GM19455 (cell line): Measurements from ENCODE around the gene SYNGR1.
"Not testable (repeated sequence)": the region's sequence is repeated elsewhere in the genome, so short reads cannot be mapped to it uniquely, and the experiment has no call there.

Experiments used
- ATAC-seq: cut with Tn5 transposase; IDR thresholded peaks from one replicate; pipeline ENCODE4 v1.9.1; 2021; ENCODE audit not compliant: unreplicated experiment

SYNGR1 gene

DNA sequence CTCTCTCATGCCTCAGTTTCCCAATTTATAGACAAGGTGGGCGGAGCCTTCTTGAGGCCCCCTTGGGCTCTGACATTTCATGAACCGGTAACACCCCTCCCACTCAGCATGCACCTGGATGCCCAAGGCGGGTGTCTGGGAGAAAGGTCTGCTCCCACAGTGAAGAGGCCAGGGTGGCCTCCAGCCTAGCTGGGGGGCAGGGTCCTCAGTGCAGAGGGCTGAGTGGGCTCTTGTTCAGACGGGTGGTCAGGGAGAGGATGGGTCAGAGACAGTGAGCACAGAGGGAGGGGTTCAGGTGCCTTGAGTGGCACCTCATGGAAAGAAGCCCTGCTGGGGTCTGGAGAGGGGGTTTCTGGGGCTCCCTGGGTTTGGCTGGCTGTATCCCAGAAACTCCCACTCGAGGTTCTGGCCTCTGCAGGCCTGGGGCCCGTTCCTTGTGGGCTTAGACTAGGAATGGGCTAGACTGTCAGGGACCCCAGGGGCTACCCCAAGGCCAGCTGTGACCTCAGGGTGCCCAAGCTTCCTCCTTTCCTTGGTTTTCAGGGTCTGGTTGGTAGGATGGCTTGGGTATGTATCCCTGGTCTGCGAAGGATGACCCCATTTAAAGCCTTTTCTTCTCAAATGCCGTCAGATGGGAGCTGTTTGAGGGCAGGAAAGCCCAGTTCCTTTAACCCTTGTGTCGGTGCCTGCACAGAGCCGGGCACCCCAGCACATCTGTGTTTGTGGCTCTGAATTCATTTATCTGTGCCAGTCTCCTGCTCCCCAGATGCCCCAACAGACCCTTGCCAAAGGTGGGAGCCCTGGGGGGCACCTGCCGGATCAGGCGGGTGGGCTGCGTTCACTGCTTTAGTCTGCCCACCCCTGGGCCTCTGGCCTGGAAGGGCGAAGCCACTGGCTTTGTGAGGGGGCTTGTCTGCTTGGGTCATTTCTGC is 1.2 kb downstream of the SYNGR1 start:
- no peak for ATAC-seq

DNA sequence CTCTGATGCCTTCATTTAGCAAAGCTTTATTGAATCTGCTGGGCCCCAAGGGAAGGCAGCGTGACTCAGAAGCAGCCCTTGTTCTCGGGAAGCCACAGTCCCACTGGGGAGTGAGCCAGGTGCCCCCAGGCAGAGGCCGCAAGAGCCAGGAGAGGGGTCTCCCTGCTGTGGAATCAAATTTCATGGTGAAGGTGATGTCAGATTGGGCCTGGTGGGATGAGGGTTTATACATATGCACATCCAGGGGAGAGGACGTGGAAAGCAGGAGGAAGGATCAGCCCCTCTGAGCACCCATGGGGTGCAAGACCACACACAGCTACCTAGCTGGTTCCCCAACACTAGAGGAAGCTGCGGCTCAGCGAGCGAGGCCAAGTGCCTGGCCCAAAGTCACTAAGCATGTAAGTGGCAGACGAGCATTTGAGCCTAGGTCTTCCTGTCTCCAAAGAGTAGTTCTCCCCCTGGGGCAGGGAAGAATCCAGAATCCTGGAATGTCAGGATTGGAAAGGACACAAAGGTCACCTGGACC is 2.0 kb downstream of the SYNGR1 start:
- no peak for ATAC-seq

DNA sequence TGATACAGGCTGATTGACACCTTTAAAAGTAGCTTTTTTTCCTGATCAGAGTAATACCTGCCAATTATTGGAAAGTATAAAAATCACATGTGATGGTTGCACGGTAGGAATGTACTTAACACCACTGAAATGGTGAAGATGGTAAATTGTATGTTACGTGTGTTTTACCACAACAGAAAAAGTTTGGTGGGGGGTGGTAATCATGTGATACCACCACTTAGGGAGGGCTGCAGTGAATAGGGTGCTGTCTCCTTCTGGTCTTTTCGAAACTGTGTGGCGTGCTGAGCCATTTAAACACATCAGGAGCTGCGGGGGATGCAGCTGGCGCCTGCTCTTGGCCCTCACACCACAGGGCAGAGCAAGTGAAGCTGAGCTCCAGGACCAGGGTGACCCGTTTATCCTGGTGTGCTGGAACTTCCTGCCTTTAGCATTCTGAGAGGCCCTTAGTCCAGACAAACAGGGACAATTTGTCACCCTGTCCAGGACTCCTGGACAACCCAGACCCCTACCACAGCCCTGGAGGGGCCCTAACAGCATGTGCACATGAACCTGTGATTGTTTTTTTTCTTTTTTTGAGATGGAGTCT is 2.6 kb downstream of the SYNGR1 start:
- no peak for ATAC-seq

DNA sequence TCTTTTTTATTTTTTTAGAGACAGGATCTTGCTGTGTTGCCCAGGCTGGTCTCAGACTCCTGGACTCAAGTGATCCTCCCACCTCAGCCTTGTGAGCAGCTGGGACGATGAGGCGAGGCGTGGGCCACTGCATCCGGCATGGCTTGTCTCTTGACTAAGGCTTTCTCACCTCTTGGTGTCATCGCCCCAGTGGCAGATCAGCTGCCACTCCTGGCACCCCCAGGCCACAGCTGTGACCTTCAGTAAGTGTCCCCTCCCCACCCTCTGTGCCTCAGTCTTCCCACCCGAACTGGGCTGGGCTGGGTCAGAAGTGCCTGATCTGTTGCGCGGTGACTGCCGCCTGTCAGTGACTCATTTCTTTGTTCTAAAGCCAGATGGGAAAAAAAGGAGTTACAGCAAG is 3.6 kb downstream of the SYNGR1 start:
- no peak for ATAC-seq

DNA sequence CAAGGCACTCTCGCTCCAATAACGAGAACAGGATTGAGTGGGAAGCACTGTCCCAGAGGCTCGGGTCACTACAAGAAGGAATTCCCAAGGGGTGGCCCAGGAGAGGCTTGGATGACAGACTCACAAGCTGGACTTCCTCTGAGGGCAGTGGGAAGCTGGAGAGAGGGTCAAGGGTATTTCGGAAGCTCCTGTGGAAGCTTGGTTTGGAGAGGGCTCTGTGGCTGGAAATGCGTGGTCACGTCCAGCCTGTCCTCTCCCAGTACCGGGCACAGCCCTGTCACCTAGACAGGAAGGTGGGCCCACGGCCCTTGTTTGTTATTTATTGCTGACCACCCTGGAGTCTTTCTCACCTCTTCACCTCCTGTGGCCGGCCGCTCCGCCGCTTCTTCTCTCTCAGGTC is 5.3 kb downstream of the SYNGR1 start:
- ATAC-seq = no peak

DNA sequence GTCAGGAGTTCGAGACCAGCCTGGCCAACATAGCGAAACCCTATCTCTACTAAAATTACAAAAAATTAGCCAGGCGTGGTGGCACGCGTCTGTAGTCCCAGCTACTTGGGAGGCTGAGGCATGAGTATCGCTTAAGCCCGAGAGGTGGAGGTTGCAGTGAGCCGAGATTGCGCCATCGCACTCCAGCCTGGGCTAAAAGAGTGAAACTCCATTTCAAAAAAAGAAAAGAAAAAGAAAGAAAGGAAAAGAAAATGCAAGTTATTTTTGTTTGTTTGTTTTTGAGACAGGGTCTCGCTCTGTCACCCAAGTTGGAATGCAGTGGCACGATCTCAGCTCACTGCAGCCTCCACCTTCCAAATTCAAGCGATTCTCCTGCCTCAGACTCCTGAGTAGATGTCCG is 6.0 kb downstream of the SYNGR1 start:
- not testable (repeated sequence) for ATAC-seq

DNA sequence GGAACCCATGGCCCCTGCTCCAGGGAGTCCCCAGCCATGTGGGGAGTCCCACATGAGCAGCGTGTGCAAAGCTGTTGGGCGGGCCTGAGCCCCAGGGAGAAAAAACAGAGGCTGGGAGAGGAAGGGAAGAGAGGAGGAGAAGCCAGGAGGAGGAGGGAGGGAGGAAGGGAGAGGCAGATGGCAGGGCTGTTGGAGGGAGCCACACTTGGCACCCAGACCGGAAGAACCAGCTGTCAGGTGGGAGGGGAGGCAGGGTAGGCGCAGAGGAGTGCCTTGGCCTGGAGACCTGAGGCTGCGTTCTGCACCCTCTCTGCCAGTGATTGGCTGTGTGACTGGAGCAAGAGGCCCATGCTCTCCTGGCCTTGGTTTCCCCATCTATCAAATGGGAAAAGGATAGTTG is 6.7 kb downstream of the SYNGR1 start:
- no peak for ATAC-seq

DNA sequence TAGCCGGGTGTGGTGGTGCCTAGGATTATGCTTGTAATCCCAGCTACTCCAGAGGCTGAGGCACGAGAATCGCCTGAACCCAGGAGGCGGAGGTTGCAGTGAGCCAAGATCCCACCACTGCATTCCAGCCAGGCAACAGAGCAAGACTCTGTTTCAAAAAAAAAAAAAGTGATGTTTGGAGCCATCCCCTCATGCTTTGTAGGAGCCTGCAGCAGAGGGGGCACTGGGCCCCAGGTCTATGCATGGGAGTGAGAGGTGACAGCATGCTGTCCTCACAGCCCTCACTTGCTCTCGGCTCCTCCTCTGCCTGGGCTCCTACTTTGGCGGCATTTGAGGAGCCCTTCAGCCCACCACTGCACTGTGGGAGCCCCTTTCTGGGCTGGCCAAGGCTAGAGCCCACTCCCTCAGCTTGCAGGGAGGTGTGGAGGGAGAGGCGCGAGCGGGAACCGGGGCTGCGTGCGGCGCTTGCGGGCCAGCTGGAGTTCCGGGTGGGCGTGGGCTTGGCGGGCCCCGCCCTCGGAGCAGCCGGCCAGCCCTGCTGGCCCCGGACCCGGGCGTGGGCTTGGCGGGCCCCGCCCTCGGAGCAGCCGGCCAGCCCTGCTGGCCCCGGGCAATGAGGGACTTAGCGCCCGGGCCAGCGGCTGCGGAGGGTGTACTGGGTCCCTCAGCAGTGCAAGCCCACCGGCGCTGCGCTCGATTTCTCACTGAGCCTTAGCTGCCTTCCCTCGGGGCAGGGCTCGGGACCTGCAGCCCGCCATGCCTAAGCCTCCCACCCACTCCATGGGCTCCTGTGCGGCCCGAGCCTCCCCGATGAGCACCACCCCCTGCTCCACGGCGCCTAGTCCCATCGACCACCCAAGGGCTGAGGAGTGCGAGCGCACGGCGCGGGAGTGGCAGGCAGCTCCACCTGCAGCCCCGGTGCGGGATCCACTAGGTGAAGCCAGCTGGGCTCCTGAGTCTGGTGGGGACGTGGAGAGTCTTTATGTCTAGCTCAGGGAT is 7.6 kb downstream of the SYNGR1 start:
- ATAC-seq = not testable (repeated sequence)

DNA sequence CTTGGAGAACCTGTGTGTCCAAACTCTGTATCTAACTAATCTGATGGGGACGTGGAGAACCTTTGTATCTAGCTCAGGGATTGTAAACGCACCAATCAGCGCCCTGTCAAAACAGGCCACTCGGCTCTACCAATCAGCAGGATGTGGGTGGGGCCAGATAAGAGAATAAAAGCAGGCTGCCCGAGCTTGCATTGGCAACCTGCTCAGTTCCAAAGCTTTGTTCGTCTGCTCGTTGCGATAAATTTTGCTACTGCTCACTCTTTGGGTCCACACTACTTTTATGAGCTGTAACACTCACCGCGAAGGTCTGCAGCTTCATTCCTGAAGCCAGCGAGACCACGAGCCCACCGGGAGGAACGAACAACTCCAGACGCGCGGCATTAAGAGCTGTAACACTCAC is 8.4 kb downstream of the SYNGR1 start:
- not testable (repeated sequence) for ATAC-seq

DNA sequence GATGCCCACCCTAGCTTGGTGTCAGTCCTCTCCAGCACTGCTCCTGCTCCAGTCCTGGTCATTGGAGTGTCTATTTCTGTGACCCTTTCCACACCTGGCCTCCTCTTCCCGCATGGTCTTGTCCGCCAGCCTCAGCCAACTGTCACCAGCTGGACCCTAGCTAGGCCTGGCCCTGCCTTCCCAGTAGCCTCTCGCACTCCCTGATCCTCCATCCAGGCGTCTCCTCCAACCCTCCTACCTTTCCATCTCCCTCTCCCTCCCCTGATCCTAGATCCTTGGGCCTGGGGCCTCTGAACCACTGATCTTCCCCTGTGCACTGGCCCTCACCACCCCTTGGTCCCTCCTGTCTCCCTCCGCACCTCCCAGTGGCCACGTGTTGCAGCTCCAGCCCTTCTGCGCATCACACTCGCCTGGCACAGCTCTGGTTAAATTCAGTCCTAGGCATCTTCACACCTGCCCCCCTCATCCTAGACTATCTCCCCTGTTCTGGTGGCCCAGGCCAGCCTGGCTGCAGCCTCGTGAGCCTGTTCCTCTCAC is 9.9 kb downstream of the SYNGR1 start:
- no peak for ATAC-seq

DNA sequence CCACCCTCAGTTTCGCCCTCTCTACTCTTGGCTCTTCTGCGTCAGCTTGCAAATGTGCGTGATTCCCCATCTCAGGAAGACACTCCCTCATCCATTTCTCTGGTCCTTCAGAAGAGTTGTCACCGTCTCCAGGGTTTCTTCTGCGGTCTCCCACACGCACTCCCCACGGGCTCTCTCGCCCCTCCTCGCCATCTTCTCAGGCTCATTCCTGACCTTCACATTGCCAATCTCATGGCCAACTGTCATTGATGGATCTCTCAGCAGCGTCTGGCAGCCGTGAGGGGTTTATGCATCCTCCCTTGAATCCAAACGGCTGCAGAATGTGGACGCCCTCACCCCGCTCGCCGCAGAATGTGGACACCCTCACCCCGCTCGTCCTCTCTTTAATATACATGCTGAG is 10.5 kb downstream of the SYNGR1 start:
- no peak for ATAC-seq

DNA sequence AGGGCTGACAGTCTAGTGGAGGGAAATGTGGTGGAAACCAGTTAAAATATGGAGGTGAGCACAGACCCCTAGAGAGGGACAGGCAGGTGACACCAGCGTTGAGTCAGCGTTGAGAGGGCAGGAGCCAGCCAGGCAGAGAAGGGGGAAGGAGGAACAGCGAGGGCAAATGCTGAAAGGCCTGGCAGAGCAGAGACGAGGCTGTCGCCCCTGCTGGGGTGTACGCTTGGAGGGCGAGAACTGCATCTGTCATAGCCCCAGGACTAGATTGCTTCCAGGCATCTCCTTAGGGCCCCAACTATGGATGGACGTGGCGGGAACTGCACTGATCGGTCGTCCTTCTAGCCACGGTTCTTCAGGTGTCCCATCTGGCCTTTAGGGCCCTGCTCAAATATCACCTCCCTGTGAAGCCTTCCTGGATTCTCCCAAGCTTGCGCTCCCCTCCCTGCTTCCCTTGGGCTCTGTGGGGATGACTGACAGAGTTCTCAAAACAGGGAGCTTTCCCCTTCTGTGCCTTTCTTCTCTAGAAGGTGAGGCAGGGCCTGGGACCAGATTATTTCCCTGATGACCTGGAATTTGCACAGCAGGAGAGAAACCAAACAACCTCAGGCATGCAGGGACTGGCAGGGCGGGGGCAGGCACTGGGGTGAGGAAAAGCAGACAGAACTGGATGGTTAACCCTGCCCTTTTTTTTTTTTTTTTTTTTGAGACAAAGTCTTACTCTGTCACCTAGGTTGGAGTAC is 11.1 kb downstream of the SYNGR1 start:
- ATAC-seq = no peak

DNA sequence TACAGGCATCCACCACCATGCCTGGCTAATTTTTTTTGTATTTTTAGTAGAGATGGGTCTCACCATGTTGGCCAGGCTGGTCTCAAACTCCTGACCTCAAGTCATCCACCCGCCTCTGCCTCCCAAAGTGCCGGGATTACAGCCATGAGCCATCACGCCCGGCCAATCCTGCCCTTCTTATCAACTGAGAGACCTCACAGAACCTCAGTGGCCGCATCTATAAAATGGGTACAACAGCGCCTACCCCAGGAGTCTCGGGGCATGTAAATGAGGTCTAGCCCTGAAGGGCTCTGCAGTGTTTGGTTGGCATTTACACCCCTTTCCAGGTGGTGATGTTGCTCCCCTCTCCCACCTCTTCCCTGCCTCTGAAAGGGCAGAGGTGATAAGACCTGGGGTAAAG is 11.7 kb downstream of the SYNGR1 start:
- no peak for ATAC-seq

DNA sequence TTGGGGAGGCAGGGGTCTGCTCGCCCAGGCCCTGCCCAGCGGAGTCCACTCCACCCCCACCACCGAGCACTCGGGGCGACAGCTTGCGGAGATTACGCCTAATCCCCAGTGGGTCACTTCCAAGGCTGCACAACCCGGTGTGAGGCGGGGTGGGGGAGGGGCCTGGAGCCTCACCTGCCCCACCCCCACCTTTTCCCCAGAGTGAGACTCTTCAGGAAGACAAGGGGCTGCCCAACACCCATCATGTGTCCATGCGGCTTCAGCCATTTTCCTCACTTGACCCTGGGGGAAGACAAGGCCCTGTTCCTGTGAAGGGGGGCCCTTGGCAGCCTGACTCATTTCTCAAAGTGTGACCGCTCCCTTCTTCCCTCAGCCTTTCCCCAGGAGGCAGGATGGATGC is 12.5 kb downstream of the SYNGR1 start:
- ATAC-seq = no peak

DNA sequence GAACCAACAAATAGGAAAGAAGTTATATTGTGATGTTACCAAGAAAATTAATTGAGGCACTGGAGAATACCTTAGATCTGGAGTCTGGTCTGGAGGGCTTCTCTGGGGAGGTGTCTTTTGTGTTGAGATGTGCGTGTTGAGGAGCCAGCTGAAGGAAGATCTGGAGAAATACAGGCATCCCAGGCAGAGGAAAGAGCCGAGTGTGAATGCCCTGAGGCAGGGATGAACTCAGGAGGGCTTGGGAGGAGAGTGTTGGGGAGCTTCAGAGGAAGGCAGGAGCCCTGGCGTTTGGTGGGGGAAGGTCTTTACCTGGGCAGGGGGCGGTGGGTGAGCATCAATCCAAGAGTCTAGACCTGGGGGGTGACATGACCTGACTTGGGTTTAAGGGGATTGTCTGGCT is 13.1 kb downstream of the SYNGR1 start:
- ATAC-seq = no peak

DNA sequence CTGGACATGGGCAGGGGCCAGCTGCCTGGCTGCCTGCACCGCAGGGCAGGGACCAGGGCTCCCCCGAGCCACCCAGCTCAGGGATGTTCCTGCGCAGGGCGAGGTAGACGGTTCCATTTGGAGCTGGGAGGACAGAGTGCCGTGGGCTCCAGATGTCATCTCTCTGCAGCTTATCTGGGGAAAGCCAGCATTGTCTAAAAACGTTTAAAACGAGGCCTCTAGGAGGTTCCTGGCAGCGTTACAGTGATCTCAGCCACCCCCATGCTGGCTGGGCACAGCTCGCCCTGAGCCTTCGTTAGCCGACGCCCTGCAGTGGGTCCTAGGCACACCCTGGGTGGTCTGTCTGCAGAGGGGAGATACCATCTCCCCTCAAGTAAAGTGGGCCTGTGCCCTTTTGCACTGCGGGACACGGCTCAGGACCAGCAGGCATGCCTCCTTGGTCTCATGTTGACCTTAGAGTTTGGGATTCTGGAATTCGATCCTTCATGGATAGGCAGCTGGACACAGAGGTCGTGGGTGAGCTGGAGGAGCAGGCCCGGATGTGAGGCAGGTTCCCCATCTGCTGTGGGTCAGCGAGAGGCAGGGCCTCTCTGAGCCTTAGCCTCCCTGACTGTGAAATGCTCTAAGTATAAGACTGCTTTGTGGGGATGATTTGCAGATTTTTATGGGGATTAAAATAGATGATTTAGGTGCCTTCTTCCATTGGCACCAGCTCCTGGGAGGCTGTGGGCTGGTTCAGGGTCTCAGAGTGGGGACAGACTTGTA is 14.1 kb downstream of the SYNGR1 start:
- no peak for ATAC-seq

DNA sequence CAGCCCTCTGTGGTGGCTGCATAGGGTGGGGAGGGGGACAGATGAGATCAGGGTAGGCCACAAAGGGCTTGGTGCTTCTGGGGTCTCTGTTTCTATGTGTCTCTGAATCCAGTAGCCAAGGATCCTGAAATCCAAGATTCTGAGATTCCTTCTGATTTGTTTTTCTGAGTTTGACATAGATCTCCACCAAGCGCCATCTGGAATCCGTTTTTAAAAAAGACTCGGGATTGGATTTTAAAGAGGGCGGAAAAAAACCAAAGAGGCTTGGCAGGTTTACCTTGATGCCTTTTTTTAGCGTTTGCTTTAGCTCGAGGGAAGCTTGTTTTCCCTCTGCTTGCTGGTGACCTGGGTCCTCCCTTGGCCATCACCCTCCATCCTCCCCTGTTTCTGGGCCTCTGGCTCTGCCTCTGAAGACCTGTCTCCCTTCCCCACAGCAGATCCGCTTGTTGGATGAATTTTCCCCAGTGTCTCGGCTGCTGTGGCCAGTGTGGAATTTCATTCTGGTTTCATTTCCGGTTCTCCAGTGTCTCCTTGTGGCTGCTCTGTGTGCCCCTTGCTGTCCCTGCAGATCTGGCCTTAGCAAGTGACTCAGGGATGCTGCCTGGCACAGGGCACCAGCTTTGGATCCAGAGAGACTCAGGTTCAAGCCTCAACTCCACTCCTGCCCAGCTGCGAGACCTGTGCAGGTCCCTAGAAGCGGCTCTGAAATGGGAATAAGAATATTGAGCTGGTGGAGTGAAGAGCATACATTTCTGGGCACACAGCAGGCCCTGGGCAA is 15.1 kb downstream of the SYNGR1 start:
- ATAC-seq = no peak

DNA sequence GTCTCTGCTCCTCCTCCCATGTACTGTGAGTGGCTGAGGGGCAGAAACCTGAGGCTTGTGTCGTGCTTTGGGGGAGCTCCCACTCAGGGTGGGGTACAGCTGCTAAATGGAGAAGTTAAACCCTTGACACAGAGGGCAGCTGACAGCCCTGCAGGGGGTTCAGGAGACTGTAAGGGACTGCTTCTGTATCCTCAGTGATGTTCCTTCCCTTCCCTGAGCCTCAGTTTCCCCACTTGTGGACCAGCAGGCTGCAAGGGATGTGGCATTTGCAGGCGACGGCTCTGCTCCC is 15.6 kb downstream of the SYNGR1 start:
- no peak for ATAC-seq

DNA sequence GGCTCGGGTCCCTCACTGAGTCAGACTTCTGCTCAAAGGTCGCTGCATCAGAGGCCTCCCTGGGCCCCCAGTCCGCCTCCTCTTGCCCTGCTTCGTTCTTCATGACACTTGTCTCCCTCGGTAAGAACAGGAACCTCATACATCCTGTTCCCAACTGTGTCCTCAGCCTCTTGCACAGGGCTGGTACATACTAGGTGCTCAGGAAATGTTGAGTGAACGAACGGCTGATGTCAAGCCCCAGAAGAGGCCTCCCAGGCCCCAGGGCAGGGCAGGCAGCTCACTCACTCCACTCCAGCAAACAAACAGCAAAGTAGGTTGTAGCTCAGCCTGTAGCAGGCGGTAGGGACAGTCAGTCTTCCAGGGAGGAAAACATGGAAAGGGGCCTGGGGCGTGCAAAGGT is 17.2 kb downstream of the SYNGR1 start:
- no peak for ATAC-seq
